Renal cortex interstitium (tissue), 15 donors: ENCODE results near the gene CEP89. TPM values are rescaled to one million over a fixed set of nuclear protein-coding genes. Genes with fewer than 3 reads are reported as not detected.
"Not testable (repeated sequence)": the region's sequence is repeated elsewhere in the genome, so short reads cannot be mapped to it uniquely, and the experiment has no call there.

ENCODE experiments used
- DNase-seq, 11 donors: peaks; one replicate each; pipeline ENCODE4 v3.0.0-alpha.2; 2013; ENCODE audit warnings: low read depth in 9 of 11, low spot score in 4 of 11; ENCODE audit errors: extremely low read depth in 1 of 11
- long read RNA-seq, 16 experiments: transcript quantifications; one replicate each; lab custom pipeline, GENCODE V29; 2026
- polyA plus RNA-seq, 3 donors: library from polyadenylated mRNA; unstranded; fragments of 120-200 nt; gene quantifications; one replicate each; pipeline ENCODE4 v1.2.1, GENCODE V29; 2013; ENCODE audit not compliant: insufficient read length in 3 of 3

The CEP89 gene
- polyA plus RNA-seq: 10 to 100 TPM; 30.2 to 31.9 (median 31.6) TPM
- long read RNA-seq, donor 1, transcript CEP89-207 (2 exons, 2,903 nt): major isoform, 5 of 5 reads
- long read RNA-seq, donor 1, partial matches to known transcripts: 0 of 5 reads
- long read RNA-seq, donor 1, other reads (novel, unspliced or antisense): 0 of 5 reads
- long read RNA-seq, donor 2, partial matches to known transcripts: 0 of 3 reads
- long read RNA-seq, donor 2, other reads (novel, unspliced or antisense): 0 of 3 reads
- long read RNA-seq, donor 3, full-length matches to known transcripts: 7 of 7 reads
- long read RNA-seq, donor 3, partial matches to known transcripts: 0 of 7 reads
- long read RNA-seq, donor 3, other reads (novel, unspliced or antisense): 0 of 7 reads
- long read RNA-seq, donor 4, partial matches to known transcripts: 0 of 5 reads
- long read RNA-seq, donor 4, other reads (novel, unspliced or antisense): 0 of 5 reads
- long read RNA-seq, donor 5, partial matches to known transcripts: 19 of 24 reads
- long read RNA-seq, donor 5, other reads (novel, unspliced or antisense): 0 of 24 reads
- long read RNA-seq, donor 6, full-length matches to known transcripts: 9 of 9 reads
- long read RNA-seq, donor 6, partial matches to known transcripts: 0 of 9 reads
- long read RNA-seq, donor 6, other reads (novel, unspliced or antisense): 0 of 9 reads
- long read RNA-seq, donor 7, transcript CEP89-207 (2 exons, 2,903 nt): major isoform, 10 of 17 reads
- long read RNA-seq, donor 7, partial matches to known transcripts: 5 of 17 reads
- long read RNA-seq, donor 7, other reads (novel, unspliced or antisense): 0 of 17 reads
- long read RNA-seq, donor 8, transcript CEP89-207 (2 exons, 2,903 nt): major isoform, 10 of 10 reads
- long read RNA-seq, donor 8, partial matches to known transcripts: 0 of 10 reads
- long read RNA-seq, donor 8, other reads (novel, unspliced or antisense): 0 of 10 reads
- long read RNA-seq, donor 9, full-length matches to known transcripts: 11 of 11 reads
- long read RNA-seq, donor 9, partial matches to known transcripts: 0 of 11 reads
- long read RNA-seq, donor 9, other reads (novel, unspliced or antisense): 0 of 11 reads
- long read RNA-seq, donor 10, transcript CEP89-207 (2 exons, 2,903 nt): major isoform, 9 of 17 reads
- long read RNA-seq, donor 10, partial matches to known transcripts: 6 of 17 reads
- long read RNA-seq, donor 10, other reads (novel, unspliced or antisense): 0 of 17 reads
- long read RNA-seq, donor 11, transcript CEP89-207 (2 exons, 2,903 nt): major isoform, 5 of 5 reads
- long read RNA-seq, donor 11, partial matches to known transcripts: 0 of 5 reads
- long read RNA-seq, donor 11, other reads (novel, unspliced or antisense): 0 of 5 reads
- long read RNA-seq, donor 12, full-length matches to known transcripts: 2 of 2 reads
- long read RNA-seq, donor 12, partial matches to known transcripts: 0 of 2 reads
- long read RNA-seq, donor 12, other reads (novel, unspliced or antisense): 0 of 2 reads
- long read RNA-seq, donor 13, full-length matches to known transcripts: 12 of 12 reads
- long read RNA-seq, donor 13, partial matches to known transcripts: 0 of 12 reads
- long read RNA-seq, donor 13, other reads (novel, unspliced or antisense): 0 of 12 reads
- long read RNA-seq, donor 14, transcript CEP89-207 (2 exons, 2,903 nt): major isoform, 6 of 7 reads
- long read RNA-seq, donor 14, partial matches to known transcripts: 0 of 7 reads
- long read RNA-seq, donor 14, other reads (novel, unspliced or antisense): 0 of 7 reads
- long read RNA-seq, donor 15, partial matches to known transcripts: 0 of 3 reads
- long read RNA-seq, donor 15, other reads (novel, unspliced or antisense): 0 of 3 reads
- long read RNA-seq, donor 16, full-length matches to known transcripts: 13 of 47 reads
- long read RNA-seq, donor 16, partial matches to known transcripts: 28 of 47 reads
- long read RNA-seq, donor 16, other reads (novel, unspliced or antisense): 6 of 47 reads

DNA sequence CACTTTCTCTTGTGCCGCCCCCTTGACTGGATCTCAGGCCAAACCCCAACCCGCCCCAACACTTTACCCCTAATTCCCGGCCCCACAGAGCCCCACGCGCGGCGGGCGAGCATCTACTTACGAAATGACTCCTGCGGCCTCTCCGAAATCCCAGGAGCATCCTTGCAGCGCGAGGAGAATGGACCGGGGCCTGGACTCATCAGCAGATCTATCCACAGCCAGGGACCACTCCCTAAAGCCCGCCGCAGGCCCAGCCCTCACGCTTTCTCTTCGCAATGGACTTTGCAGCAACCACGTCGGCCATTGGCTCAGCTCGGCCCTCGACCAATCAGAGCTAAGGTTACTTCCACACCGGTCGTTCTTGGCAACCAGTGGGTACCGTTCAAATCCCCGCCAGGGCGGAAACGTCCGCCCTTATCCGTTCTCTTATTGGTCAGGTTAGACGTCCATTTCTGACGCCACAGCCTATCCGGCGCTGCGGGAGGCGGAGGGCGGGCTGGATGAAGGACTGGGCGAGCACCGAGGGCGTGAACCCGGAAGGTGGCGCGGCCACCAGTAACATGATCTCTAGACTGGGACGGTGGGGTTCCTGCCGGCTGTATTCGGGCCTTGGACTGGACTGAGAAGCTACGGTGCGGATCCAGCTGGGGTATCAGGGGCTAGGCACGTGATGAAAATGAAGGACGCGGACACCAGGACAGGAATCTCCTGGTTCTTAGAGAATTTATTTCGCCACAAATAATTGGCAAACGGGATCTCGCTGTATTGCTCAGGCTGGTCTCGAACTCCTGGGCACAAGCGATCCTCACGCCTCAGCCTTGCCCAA lies at the start of gene CEP89, which contains the start of gene FAAP24:
Gene CEP89 (minus strand): TSS at position 244 of the 826 bp plus-strand sequence. CDS start 84 bp downstream, at position 160.
Gene FAAP24 (plus strand): TSS at position 528 of the 826 bp plus-strand sequence. CDS start 955 bp downstream, outside the sequence.
- DNase-seq: peak; percentile 98 to 100 (median 99)

DNA sequence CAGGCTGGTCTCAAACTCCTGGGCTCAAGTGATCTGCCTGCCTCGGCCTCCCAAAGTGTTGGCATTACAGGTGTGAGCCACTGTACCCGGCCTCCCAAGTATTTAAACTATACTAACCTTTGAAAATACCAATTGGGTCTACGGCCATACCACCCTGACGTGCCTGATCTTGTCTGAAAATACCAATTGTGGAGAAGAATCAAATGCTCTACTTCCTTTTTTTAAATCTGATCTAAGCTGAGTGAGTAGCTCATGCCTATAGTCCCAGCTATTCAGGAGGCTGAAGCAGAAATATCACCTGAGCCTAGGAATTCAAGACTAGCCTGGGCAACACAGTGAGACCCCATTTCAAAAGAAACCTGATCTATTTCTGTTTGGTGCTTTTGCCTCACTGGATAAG lies 39.1 kb upstream of the CEP89 start:
- DNase-seq: not testable (repeated sequence)

DNA sequence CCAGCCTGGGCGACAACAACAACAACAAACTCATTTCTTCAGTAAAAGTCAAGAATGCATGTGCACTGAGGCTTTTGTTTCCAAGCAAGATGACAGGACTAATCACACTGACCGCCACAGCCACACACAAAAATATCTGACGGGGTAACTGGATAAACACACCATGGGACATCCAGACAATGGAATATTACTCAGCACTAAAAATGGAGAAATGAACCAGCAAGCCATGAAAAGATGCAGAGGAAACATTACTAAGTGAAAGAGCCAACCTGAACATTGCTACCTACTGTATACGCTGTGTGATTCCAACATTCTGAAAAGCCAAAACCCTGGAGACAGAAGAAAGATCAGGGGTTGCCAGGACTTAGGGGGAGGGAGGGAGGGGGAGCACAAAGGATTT lies 37.0 kb upstream of the CEP89 start:
- DNase-seq: no peak

DNA sequence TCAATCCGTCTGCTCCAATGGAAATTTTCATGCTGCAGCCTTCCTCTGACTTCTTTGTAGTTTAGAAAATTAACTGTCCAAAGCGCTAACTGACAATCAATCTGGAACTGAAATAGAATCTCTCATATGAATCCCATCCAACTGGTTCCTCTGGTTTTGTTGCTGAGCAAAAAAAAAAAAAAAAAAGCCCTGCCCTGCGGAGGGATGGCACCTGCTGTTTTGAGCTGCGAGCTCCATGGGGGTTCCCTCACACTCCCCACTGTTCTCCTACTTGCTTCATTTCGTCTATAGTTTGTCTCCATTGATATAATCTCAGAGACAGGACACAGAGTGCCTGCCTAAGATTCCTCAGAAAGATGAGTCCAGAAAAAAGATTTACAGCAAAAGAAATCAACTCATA lies 33.7 kb upstream of the CEP89 start:
- DNase-seq: peak in 5 of 11 donors; percentile 8 to 25 (median 21)

DNA sequence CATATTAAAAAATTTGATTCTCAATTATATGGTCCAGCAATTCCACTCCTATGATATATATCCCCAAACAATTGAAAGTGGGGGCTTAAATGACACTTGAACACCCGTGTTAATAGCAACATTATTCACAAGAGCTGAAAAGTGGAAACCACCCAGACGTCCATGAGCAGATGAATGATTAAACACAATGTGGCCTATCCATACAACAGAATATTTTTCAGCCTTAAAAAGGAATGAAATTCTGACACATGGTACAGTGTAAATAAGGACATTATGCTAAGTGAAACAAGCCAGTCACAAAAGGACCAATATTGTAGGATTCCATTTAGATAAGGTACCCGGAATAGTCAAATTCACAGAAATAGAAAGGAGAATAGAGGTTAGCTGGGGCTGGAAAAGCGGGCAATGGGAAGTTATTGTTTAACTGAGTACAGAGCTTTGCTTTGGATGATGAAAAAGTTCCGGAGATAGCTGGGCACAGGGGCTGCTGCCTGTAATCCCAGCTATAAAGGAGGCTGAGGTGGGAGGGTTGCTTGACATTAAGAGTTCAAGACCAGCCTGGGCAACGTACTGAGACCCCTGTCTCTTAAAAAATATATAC lies 31.8 kb upstream of the CEP89 start:
- not testable (repeated sequence) for DNase-seq

DNA sequence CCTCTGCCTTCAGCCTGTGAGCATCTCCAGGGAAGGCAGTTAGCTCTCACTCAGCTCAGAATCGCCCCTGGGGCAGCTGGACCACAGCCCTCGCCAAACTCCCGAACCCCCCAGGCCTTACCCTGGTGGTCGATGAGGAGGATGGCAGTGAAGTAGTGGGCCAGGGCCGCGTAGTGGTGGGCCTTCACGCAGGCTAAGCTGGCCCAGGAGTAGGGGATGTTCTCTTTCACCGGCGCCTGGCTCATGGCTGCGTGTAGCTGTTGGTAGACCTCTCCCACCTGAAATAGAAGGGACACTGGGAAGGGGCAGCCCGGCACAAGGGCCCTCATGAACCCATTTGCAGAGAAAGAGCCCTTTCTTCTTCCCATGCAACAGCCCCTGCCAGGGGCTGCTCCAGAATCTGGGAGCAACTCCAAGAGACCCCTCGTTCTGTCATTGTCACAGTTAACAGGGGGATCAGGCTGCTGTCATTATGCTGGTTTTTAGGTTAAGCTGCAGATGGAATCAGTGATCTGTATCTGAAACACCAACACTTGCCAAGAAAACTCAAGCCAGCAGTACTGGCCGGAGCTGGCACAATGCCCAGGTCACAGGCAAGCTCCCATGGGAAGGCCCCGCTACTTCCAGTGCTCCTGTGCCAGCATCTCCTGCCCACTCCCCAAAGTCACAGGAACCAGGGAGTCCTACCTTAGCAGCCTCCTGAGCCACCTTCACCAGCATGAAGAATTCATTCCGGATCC lies 30.5 kb upstream of the CEP89 start:
- not testable (repeated sequence) for DNase-seq

DNA sequence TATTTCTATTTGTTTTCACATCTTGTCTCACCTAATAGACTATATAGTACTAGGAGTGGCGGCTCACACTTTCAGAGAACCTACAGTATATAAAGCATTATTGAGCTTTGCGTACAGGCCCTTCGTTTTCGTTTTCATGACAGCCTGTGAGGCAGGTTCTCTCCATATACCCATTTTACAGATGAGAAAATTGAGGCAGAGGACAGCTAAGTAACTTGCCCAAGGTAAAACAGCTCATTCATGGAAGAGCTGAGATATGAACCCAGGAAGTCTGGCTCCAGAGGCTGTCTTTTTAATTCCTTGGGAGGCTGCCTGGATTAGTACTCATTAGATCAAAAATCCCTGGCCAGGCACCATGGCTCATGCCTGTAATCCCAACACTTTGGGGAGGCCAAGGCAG lies 29.2 kb upstream of the CEP89 start:
- no peak for DNase-seq

DNA sequence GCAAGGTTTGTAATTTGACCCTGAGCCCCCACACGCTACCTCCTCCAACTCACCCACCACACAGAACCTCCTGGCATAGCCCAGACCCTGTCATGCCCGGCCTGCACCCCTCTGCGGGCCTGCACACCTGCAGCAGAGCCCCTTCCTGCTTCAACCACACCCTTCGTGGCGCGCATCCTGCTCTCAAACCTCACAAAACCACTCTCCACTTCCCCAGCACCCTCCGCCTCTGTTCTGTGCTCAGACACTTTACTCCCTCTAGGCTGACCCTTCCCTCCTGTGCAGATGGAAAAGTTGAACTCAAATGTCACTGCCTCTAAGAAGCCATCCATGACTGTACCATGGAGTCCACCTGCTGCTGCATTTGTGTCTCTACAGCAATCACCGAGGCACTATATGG lies 28.8 kb upstream of the CEP89 start:
- DNase-seq: no peak

DNA sequence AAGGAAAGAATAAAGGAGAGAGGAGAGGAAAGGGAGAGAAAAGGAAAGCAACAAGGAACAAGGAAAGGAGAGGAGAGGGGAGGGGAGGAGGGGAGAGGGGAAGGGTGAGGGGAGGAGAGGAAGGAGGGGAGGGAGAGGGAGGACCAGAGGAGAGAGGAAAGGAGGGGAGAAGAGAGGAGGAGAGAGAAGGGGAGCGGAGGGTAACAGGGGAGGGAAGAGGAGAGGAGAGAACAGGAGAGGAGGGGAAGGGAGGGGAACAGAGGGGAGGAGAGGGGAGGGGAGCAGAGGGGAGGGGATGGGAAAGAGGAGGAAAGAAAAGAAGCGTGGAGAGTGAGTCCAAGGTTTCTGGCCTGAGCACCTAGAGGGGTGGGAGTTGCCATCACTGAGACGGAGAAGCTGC lies 27.0 kb upstream of the CEP89 start:
- DNase-seq: no peak

DNA sequence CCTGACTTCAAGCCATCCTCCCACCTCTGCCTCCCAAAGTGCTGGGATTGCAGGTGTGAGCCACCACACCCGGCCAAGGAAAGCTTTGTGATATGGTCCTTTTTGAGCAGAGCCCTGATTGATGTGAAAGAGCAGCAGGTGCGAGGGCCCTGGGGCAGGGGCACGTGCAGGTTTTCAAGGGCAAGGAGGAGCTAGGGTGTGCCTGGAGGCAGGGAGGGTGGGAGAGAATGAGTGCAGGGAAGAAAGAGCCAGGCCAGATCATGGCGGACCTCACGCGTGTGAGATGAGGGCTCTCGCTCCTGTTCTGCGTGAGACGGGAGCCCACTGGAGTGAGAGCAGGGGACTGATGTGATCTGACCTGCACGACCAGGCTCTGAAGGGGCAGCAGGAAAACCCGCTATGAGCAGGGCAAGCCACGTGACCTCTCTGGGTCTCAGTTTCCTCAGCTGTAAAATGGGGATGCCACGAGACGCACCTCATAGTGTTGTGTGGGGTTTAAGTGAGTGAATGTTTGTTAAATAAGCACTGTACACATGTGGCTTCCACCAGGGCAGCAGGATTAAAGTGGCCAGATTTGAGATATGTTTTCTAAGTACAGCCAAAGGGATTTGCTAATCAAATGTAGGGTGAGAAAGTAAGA lies 26.1 kb upstream of the CEP89 start:
- no peak for DNase-seq

DNA sequence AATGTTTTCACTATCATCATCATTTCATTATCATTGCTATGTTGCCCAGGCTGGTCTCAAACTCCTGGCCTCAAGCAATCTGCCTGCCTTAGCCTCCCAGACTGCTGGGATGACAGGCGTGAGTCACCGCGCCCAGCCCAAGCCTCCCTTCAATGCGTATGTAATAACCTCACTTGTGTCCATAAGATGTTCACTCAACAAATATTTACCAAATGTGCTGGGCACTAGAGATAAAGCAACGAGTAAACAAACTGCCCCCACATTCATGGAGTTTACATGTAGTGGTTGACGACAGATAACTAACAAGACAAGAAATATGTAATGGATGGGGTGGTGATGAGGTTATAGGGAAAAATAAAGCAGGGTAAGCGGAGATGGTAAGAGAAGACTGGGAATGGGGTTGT lies 25.3 kb upstream of the CEP89 start:
- DNase-seq: not testable (repeated sequence)

DNA sequence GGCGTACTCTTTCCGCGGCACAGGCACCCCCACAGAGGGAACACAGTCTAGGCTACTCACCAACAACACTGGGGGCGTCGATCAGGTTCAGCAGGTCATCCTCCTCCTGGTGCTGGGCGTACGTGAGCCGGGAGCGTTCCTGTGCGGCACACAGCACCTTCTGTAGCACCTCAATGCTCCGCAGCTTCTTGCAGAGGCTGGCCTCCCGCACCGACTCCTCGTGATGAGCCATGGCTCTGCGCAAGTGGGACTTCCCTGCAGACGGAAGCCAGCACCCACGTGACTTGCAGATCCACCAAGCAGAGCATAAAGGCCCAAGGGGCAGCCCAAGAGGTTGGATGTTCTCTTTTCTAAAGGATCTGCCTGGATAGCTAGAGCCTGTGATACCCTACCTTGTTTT lies 24.2 kb upstream of the CEP89 start:
- not testable (repeated sequence) for DNase-seq

DNA sequence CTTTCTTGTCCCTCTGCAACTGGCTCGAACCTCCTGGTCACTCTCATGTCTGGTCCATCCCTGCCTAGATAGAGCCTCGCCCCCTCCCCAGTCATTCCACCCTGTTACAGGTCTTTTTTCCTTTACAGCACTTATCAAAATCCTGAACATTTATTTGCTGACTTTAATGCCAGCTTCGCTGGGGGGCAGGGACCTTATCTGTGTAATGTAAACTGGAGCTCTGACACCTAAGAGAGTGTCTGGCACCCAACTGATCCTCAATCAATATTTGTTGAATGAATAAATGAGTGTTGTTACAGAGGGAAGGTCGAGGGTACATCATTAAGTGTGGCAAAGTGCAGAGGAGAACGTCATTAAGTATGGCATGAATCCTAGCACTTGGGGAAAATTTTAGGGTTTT lies 17.0 kb upstream of the CEP89 start:
- DNase-seq: no peak

DNA sequence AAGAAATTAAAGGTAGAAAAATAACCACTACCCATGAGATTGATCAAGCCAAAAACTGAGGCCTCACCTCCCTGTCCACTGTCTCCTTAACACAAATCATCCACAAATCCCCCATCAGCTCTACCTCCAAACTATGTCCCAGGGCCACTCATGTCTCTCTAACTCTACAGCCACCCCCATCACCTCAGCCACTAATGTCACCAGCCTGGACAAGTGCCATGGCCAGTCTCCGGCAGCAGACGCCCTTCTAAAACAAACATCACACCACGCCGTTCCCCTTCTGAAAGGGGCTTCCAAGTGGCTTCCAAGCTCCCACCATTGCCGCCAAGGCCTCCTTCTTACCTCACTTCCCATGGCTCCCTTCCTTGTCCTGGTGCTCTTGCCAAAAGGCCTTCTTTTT lies 16.5 kb upstream of the CEP89 start:
- DNase-seq: not testable (repeated sequence)

DNA sequence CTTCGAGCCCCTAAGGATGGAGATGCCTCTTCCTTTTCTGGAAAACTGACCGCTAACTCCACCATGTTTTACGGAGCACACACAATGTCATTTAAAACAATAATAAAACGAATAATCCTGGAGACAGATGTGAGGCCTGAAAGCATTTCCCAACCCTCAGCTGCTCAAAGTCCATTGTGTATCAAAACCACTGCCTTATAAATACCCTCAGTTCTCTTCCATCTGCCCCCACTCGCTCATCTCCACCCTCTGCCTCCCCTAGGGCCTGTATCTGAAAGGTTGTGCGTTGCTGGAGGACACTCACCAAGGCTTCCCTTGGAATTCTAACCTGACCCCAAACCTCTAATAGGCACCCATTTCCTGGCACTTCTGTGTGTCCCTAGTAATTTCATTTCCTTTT lies 10.7 kb upstream of the CEP89 start:
- not testable (repeated sequence) for DNase-seq
